Measurements from ENCODE around the gene RFX1.
A peak's percentile ranks its signal among the peaks of the same experiment; 100 is the strongest.
"Not testable (repeated sequence)": the region's sequence is repeated elsewhere in the genome, so short reads cannot be mapped to it uniquely, and the experiment has no call there.

RFX1 gene

DNA sequence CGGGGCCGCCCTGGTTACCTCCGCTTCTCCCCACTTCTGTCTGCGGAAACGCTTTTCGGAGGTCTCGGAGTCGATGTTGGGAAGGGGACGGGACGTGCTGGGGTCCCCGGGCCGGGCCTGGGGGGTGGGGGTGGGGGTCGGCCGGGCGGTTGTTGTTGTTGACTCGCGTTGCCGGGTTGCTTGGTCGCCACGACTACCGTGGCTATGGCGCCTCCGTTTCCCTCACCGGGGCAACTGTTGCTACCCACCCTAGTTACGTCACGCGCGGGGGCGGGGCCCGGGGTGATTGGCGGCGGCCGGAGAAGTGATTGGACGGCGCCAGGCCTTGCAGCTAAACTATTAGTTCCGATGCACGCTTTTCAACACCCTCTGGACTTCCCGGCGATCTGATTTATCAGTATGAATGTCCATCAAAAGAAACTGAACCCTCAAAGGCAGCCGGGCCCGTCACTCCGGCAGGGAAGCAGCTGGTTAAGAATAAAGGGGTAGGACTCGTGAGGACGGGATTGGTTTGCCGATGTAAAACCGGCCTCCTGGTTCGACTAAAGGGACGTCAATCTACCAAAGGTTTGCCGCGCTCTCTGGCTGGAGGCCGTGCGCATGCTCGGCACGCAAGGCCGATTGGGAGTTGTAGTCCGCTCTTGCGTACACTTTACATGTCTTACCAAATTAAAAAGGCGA lies at the start of gene RFX1:
RFX1 (minus strand) TSS at position 236 of the 681 bp plus-strand sequence. CDS start 12,477 bp downstream, outside the sequence.
- Mint-ChIP-seq H3K27ac (peak within 1 kb of the TSS; percentile 93), H3K4me1 (ENCODE audit: low read depth) (peaks cover 53% of the 10 kb centered on the region), H3K36me3 (ENCODE audit: low read depth) (no peaks in the 10 kb centered on the region), H3K27me3 (no peaks in the 10 kb centered on the region), H3K9me3 (no peaks in the 10 kb centered on the region), H3K4me3 (peak within 1 kb of the TSS; percentile 87)

DNA sequence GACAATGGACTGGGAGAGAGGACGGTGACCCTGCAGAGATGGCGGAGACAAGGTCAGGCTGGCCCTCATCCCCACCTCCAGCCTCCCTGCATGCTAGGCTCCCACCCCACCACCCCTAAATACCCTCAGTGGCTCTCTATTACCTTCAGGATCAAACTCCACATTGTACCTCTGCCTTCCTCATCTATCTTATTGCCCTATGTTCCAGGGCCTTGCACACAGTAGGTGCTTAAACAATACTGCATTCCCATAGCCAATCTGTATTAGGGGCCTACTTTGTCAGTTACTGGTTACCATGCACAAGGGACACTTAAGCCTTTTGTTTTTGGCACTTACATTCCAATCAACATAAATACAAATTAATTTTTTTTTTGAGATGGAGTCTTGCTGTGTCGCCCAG lies 49.3 kb upstream of the RFX1 start:
- peaks cover 22% of the 10 kb centered on the region for H3K36me3 Mint-ChIP-seq (ENCODE audit: low read depth)
- H3K27me3 Mint-ChIP-seq, result peaks cover 34% of the 10 kb centered on the region
- H3K4me3 Mint-ChIP-seq, result no peak overlapping the region
- H3K27ac Mint-ChIP-seq, result no peak overlapping the region
- peaks cover 12% of the 10 kb centered on the region for H3K4me1 Mint-ChIP-seq (ENCODE audit: low read depth)
- no peaks in the 10 kb centered on the region for H3K9me3 Mint-ChIP-seq

DNA sequence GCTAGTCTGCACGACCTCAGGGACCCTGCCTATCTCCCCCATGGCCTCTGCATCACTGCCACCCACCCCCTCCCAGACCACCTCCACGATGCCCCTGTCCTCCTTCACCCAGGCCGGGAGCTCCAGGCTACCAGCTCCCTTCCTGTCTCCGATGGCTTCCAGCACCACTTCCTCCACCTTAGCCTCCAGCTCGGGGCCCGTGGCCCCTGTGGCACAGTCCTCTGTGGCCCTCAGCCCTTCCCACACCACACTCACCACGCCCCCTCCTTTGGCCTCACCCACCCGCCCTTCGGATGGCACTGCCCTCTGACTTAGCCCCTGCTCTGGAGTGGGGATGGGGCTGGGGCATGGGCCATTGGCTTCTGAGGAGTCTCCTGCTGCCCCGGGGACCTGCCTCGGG lies 48.6 kb upstream of the RFX1 start:
- H3K27me3 Mint-ChIP-seq, result peaks cover 29% of the 10 kb centered on the region
- H3K9me3 Mint-ChIP-seq, result no peaks in the 10 kb centered on the region
- peaks cover 12% of the 10 kb centered on the region for H3K4me1 Mint-ChIP-seq (ENCODE audit: low read depth)
- H3K27ac Mint-ChIP-seq, result no peak overlapping the region
- H3K36me3 Mint-ChIP-seq (ENCODE audit: low read depth), result peaks cover 28% of the 10 kb centered on the region
- no peak overlapping the region for H3K4me3 Mint-ChIP-seq

DNA sequence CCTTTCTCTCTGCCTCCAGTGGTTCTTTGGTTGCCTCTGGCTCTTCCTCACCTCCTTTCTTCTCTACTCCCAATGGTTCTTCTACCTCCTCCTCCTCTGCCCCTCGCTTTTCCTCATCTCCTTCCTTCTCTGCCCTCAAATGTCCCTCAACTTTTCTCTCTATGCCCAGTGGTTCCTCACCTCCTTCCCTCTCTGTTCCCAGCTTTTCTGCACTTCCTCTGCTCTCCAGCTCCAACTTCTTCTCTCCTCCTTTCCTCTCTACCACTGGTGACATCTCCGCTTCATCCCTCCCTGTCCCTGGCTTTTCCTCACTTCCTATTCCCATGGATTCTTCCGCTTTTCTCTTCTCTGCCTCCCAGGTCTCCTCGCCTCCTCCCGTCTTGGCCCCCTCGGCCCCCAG lies 48.0 kb upstream of the RFX1 start:
- peaks cover 31% of the 10 kb centered on the region for H3K36me3 Mint-ChIP-seq (ENCODE audit: low read depth)
- H3K27ac Mint-ChIP-seq, result no peak overlapping the region

DNA sequence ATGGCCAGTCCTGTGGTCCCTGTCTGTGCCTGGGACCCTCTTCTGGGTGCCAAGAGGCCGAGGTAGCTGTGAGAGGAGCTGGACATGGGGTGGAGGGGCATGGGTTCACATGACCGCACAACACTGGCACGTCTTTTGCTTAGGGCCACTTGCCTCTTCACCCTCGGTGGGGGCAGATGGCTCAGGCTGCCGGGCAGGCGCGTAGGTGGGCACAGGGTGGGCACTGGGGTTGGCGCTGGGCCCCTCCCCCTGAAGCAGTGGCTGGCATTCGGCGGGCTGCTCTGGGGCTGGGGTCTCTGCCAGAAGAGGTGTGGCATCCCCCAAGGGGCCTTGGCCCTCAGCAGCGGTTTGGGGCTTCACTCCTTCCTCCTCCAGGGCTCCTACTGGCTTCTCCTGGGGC lies 47.4 kb upstream of the RFX1 start:
- H3K4me3 Mint-ChIP-seq, result no peak overlapping the region
- peaks cover 18% of the 10 kb centered on the region for H3K27me3 Mint-ChIP-seq
- peaks cover 7% of the 10 kb centered on the region for H3K4me1 Mint-ChIP-seq (ENCODE audit: low read depth)
- H3K36me3 Mint-ChIP-seq (ENCODE audit: low read depth), result peaks cover 37% of the 10 kb centered on the region
- H3K27ac Mint-ChIP-seq, result no peak overlapping the region
- no peaks in the 10 kb centered on the region for H3K9me3 Mint-ChIP-seq

More for the DNA sequence above, 48.0 kb upstream of the RFX1 start:
- H3K9me3 Mint-ChIP-seq, result no peaks in the 10 kb centered on the region
- peaks cover 24% of the 10 kb centered on the region for H3K27me3 Mint-ChIP-seq
- H3K4me1 Mint-ChIP-seq (ENCODE audit: low read depth), result peaks cover 10% of the 10 kb centered on the region
- H3K4me3 Mint-ChIP-seq, result no peak overlapping the region

DNA sequence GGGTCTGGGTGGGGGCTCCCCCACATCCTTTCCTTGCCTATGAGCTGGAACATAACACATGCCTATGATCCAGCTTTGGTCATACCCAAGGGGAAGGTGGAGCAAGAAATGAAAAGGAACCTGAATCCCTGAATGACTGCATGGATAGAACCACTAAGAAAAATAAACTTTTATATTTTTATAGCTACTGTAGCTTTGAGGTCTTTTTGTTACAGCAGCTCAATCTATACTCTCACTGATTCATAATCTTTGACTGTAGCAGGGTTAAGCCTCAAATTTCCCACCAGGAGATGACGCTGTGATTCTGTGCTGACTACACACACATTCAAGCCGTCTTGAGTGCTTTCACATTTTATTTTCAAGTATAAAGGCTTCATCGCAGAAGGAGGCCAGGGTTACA lies 46.9 kb upstream of the RFX1 start:
- Mint-ChIP-seq H3K4me3 (no peak overlapping the region), H3K4me1 (ENCODE audit: low read depth) (peaks cover 7% of the 10 kb centered on the region)

DNA sequence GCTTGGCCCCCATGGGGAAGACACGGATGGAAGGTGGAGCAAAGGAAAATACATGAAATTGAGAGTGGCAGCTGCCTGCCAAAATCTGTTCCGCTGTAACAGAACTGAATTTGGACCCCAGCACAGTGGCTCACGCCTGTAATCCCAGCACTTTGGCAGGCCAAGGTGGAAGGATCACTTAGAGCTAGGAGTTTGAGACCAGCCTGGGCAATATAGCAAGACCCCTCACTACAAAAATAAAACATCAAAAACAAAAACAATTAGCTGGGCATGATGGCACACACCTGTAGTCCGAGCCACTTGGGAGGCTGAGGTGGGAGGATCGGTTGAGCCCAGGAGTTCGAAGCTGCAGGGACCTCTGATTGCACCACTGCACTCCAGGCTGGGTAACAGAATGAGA lies 46.4 kb upstream of the RFX1 start:
- Mint-ChIP-seq H3K4me3 (no peak overlapping the region), H3K36me3 (ENCODE audit: low read depth) (peaks cover 43% of the 10 kb centered on the region), H3K9me3 (no peaks in the 10 kb centered on the region), H3K4me1 (ENCODE audit: low read depth) (peaks cover 7% of the 10 kb centered on the region), H3K27me3 (peaks cover 10% of the 10 kb centered on the region), H3K27ac (peak overlapping the region; percentile 42)

More for the DNA sequence above, 46.9 kb upstream of the RFX1 start:
- Mint-ChIP-seq H3K36me3 (ENCODE audit: low read depth) (peaks cover 42% of the 10 kb centered on the region), H3K9me3 (no peaks in the 10 kb centered on the region), H3K27ac (no peak overlapping the region), H3K27me3 (peaks cover 13% of the 10 kb centered on the region)

DNA sequence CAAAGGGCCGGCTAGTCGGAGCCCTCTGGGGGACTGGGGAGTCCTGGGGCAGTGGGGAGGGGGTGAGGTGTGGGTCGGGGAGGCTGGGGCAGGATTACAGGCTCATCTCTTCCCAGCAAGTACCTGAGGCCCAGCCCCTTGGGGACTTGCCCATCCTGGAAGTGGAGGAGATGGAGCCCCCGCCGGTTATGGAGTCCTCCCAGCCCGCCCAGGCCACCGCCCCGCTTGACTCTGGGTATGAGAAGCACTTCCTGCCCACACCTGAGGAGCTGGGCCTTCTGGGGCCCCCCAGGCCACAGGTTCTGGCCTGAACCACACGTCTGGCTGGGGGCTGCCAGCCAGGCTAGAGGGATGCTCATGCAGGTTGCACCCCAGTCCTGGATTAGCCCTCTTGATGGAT lies 45.9 kb upstream of the RFX1 start:
- H3K4me3 Mint-ChIP-seq, result no peak overlapping the region
- H3K27me3 Mint-ChIP-seq, result peaks cover 10% of the 10 kb centered on the region
- no peaks in the 10 kb centered on the region for H3K9me3 Mint-ChIP-seq
- H3K4me1 Mint-ChIP-seq (ENCODE audit: low read depth), result peaks cover 7% of the 10 kb centered on the region
- peaks cover 48% of the 10 kb centered on the region for H3K36me3 Mint-ChIP-seq (ENCODE audit: low read depth)
- H3K27ac Mint-ChIP-seq, result peak overlapping the region; percentile 42

DNA sequence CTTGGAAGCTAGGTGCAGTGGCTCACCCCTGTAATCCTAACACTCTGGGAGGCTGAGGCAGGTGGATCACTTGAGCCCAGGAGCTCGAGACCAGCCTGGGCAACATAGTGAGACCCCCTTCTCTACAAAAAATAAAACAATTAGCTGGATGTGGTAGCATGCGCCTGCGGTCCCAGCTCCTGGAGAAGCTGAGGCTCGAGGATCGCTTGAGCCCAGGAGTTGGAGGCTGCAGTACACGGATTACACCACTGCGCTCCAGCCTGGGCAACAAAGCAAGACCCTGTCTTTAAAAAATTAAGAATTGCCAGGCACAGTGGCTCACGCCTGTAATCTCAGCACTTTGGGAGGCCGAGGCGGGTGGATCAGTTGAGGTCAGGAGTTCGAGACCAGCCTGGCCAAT lies 44.8 kb upstream of the RFX1 start:
- not testable (repeated sequence) for H3K4me1 Mint-ChIP-seq (ENCODE audit: low read depth); H3K4me3 Mint-ChIP-seq; H3K27ac Mint-ChIP-seq; H3K9me3 Mint-ChIP-seq; H3K27me3 Mint-ChIP-seq
- peaks cover 56% of the 10 kb centered on the region for H3K36me3 Mint-ChIP-seq (ENCODE audit: low read depth)

DNA sequence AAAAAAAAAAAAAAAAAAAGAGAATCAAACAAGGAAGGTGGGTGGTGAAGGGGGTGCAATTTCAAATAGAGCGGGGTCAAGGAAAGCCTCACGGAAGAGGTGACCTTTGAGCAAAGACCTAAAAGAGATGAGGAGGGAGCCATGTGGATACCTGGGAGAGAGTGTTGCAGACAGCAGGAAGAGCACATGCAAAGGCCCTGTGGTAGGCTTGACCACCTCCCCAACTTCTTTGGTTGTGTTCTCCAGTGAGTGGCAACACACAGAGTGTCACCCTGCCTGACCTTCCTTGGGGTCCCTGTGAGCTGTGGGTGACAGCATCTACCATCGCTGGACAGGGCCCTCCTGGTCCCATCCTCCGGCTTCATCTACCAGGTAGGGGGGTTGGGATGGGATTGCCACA lies 44.4 kb upstream of the RFX1 start:
- Mint-ChIP-seq H3K4me3 (no peak overlapping the region), H3K4me1 (ENCODE audit: low read depth) (peaks cover 7% of the 10 kb centered on the region), H3K27ac (no peak overlapping the region), H3K36me3 (ENCODE audit: low read depth) (peaks cover 60% of the 10 kb centered on the region), H3K27me3 (peaks cover 3% of the 10 kb centered on the region), H3K9me3 (no peaks in the 10 kb centered on the region)

DNA sequence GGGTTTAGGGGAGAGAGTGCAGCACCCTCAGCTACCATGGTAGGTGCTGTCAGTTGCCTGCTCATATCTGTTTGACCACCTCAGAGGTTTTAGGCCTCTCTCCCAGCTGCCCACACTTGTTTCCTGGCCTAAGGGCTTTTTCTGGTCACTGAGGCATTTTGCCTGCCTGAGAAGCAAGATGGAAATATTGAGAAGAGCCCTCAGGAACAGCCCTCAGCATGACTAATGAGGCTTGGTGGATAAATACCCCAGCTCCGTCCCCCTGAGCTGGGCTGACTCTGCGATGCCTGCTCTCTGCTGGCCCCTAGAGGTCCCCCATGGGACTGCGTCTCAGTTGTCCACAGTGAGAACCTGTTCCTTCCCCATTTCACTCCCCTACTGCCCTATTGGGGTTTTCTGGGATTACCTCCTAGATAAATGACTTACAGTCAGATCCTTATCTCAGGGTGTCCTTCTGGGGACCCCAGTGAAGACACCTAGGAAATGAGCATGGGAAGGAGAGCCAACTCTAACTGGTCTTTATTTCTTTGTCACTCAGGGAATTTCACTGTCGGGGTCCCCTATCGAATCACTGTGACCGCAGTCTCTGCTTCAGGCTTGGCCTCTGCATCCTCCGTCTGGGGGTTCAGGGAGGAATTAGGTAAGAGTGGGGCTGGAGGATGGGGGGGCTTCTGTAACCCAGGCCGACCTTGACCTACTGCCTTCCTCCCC lies 42.5 kb upstream of the RFX1 start:
- Mint-ChIP-seq H3K4me3 (no peak overlapping the region), H3K9me3 (no peaks in the 10 kb centered on the region), H3K4me1 (ENCODE audit: low read depth) (peaks cover 7% of the 10 kb centered on the region), H3K27me3 (no peaks in the 10 kb centered on the region), H3K27ac (peak overlapping the region; percentile 40), H3K36me3 (ENCODE audit: low read depth) (peaks cover 66% of the 10 kb centered on the region)

DNA sequence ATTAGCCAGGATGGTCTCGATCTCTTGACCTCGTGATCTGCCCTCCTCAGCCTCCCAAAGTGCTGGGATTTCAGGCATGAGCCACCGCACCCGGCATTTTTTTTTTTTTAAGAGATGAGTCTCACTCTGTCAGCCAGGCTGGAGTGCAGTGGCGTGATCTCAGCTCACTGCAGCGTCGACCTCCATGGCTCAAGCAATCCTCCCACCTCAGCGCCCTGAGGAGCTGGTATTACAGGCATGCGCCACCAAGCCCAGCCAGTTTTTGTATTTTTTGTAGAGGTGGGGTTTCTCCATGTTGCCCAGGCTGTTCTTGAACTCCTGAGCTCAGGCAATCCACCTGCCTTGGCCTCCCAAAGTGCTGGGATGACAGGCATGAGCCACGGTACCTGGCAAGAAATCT lies 41.7 kb upstream of the RFX1 start:
- H3K4me3 Mint-ChIP-seq; H3K27me3 Mint-ChIP-seq; H3K4me1 Mint-ChIP-seq (ENCODE audit: low read depth); H3K9me3 Mint-ChIP-seq; H3K27ac Mint-ChIP-seq: not testable (repeated sequence)
- H3K36me3 Mint-ChIP-seq (ENCODE audit: low read depth), result peaks cover 65% of the 10 kb centered on the region

DNA sequence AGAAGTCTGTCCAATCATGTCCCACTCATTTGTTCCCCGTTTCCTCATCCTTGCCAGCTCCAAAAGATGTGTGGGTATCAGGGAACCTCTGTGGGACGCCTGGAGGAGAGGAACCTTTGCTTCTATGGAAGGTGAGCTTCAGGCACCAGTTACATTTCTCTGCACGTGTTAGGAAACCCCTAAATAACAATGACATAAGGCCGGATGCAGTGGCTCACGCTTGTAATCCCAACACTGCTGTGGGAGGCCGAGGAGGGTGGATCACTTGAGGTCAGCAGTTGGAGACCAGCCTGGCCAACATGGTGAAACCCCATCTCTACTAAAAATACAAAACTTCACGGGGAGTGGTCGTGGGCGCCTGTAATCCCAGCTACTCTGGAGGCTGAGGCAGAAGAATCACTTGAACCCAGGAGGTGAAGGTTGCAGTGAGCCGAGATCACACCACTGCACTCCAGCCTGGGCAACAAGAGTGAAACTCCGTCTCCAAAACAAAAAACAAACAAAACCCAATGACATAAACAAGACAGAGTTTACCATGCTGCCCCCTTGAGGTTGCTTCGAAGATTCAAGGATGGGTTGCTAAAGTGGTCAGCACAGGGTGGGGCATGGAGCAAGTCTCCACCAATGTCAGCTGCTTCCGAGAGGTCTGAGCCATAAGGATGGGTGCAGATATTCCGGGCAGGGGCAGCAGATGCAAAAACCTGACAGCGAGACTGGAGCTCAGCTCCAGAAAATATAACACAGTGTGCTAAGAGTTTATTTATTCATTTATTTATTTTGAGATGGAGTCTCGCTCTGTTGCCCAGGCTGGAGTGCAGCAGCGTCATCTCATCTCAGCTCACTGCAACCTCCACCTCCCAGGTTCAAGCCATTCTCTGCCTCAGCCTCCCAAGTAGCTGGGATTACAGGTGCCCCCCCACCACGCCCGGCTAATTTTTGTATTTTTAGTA lies 36.8 kb upstream of the RFX1 start:
- Mint-ChIP-seq H3K4me1 (ENCODE audit: low read depth) (peaks cover 10% of the 10 kb centered on the region), H3K27ac (peak overlapping the region; percentile 58), H3K36me3 (ENCODE audit: low read depth) (peaks cover 41% of the 10 kb centered on the region)
- not testable (repeated sequence) for H3K27me3 Mint-ChIP-seq, H3K4me3 Mint-ChIP-seq, H3K9me3 Mint-ChIP-seq

DNA sequence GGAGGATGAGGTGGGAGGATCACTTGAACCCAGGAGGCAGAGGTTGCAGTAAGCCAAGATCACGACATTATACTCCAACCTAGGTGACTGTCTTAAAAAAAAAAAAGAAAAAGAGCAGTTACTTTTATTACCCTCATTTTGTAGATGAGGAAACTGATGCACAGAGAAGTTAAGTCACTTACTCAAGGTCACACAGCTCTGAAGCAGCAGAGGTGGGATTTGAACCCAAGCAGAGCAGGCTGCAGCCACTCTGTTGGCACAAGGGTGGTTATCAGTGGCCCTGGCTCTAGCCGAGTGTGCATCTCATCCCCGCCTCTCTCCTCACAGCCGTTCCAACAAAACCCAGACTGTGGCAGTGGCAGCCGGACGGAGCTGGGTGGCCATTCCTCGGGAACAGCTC lies 33.1 kb upstream of the RFX1 start:
- peaks cover 14% of the 10 kb centered on the region for H3K4me1 Mint-ChIP-seq (ENCODE audit: low read depth)
- no peaks in the 10 kb centered on the region for H3K9me3 Mint-ChIP-seq
- H3K4me3 Mint-ChIP-seq, result no peak overlapping the region
- no peak overlapping the region for H3K27ac Mint-ChIP-seq
- H3K36me3 Mint-ChIP-seq (ENCODE audit: low read depth), result peaks cover 33% of the 10 kb centered on the region
- no peaks in the 10 kb centered on the region for H3K27me3 Mint-ChIP-seq

DNA sequence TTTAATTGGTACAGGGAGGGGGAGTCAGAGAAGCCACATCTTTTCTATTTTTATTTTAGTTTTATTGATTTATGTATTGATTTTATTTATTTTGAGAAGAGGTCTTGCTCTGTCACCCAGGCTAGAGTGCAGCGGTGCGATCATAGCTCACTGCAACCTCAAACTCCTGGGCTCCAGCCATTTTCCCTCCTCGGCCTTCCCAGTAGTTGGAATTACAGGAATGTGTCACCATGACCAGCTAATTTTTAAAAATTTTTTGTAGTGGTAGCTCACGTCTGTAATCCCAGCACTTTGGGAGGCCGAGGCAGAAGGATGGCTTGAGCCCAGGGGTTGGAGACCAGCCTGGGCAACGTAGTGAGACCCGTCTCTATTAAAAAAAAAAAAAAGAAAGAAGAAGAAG lies 29.6 kb upstream of the RFX1 start:
- H3K4me3 Mint-ChIP-seq, result no peak overlapping the region
- H3K4me1 Mint-ChIP-seq (ENCODE audit: low read depth), result peaks cover 22% of the 10 kb centered on the region
- no peak overlapping the region for H3K27ac Mint-ChIP-seq
- H3K27me3 Mint-ChIP-seq, result no peaks in the 10 kb centered on the region
- H3K36me3 Mint-ChIP-seq (ENCODE audit: low read depth), result peaks cover 28% of the 10 kb centered on the region
- H3K9me3 Mint-ChIP-seq, result no peaks in the 10 kb centered on the region

All from stimulated activated naive CD8-positive, alpha-beta T cell treated with anti-CD3 and anti-CD28 coated beads, Interleukin-15, Interleukin-2, amounts not matched to agents 100 ng/mL and 50 ng/mL, for 24 hours (primary cell).